Liver (tissue), 3 donors: ENCODE data around the gene KIAA1755.

ENCODE experiments used
- EGR1 ChIP-seq, 2 donors: IDR thresholded peaks; 2 replicates each; pipeline ENCODE4 v1.6.1; 2016 to 2018; ENCODE audit warnings: antibody characterized with exemption in 2 of 2, low read depth in 2 of 2
- GABPA ChIP-seq, 2 donors: IDR thresholded peaks in 1 of 2; conservative IDR thresholded peaks in 1 of 2; 2 replicates each; pipeline ENCODE4 v1.6.1; 2016; ENCODE audit warnings: antibody characterized with exemption in 2 of 2, mild to moderate bottlenecking in 1 of 2, moderate library complexity in 1 of 2
- HNF4A ChIP-seq, 2 donors: conservative IDR thresholded peaks; 2 replicates each; pipeline ENCODE4 v1.6.1; 2016; ENCODE audit warnings: antibody characterized with exemption in 2 of 2, mild to moderate bottlenecking in 2 of 2
- HNF4G ChIP-seq: IDR thresholded peaks from 2 replicates; pipeline ENCODE4 v1.6.1; 2016; ENCODE audit warnings: antibody characterized with exemption
- JUND ChIP-seq, 2 donors: IDR thresholded peaks; 2 replicates each; pipeline ENCODE4 v1.6.1; 2016; ENCODE audit warnings: antibody characterized with exemption in 2 of 2
- RAD21 ChIP-seq, 2 donors: IDR thresholded peaks; 2 replicates each; pipeline ENCODE4 v1.6.1; 2016; ENCODE audit warnings: antibody characterized with exemption in 2 of 2, mild to moderate bottlenecking in 2 of 2
- YY1 ChIP-seq: IDR thresholded peaks from 2 replicates; pipeline ENCODE4 v1.6.1; 2016; ENCODE audit warnings: antibody characterized with exemption, mild to moderate bottlenecking
- TF ChIP-seq, protein P1 (sequence below): fragments of 150-350 bp; IDR thresholded peaks from 2 replicates; pipeline ENCODE4 v1.5.1; 2017; ENCODE audit warnings: improper control_type of control experiment, low read depth, low read length; ENCODE audit not compliant: missing input control
- TF ChIP-seq, protein P2 (sequence below): IDR thresholded peaks from 2 replicates; pipeline ENCODE4 v1.6.1; 2016; ENCODE audit warnings: antibody characterized with exemption
- TF ChIP-seq, protein P3 (sequence below): IDR thresholded peaks from 2 replicates; pipeline ENCODE4 v1.6.1; 2016; ENCODE audit warnings: antibody characterized with exemption, mild to moderate bottlenecking
- TF ChIP-seq, protein P4 (sequence below): IDR thresholded peaks from 2 replicates; pipeline ENCODE4 v1.6.1; 2016; ENCODE audit warnings: antibody characterized with exemption
- donor health status: healthy.
- donor health status: healthy.

DNA sequence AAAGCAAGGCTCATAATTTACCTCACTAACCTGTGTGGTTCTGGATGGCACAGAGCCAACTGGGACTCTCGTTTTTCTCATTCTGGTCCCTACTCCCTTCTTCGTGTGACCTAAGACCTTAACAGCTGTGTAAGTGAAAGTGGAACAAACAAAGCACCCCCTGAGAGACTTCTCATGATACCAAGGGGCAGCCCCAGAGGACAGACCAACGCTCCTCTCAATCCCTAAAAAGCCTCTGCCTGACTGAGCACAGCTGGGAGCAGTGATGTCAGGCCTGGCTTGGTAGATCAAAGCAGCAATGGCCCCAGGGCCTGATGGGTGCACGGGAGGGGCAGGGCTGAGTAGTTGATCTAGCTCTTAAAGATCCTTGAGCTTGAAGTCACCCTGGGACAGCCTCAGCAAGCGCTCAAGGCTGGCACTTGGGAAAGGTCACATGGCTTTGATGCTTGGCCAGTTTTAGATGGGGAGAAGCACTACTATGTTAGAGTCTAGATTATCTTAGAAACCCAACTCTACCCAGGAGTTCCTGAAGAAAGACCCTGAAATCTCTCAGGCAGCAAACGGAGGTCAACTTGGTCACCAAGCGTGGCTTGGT is 79.2 kb downstream of the KIAA1755 start:
- TF ChIP-seq, protein P1, sequence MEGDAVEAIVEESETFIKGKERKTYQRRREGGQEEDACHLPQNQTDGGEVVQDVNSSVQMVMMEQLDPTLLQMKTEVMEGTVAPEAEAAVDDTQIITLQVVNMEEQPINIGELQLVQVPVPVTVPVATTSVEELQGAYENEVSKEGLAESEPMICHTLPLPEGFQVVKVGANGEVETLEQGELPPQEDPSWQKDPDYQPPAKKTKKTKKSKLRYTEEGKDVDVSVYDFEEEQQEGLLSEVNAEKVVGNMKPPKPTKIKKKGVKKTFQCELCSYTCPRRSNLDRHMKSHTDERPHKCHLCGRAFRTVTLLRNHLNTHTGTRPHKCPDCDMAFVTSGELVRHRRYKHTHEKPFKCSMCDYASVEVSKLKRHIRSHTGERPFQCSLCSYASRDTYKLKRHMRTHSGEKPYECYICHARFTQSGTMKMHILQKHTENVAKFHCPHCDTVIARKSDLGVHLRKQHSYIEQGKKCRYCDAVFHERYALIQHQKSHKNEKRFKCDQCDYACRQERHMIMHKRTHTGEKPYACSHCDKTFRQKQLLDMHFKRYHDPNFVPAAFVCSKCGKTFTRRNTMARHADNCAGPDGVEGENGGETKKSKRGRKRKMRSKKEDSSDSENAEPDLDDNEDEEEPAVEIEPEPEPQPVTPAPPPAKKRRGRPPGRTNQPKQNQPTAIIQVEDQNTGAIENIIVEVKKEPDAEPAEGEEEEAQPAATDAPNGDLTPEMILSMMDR: no peak
- no peak for TF ChIP-seq EGR1 (IDR thresholded peaks at IDR 0.05; ENCODE audit: low read depth in 2 of 2)
- TF ChIP-seq, protein P2, sequence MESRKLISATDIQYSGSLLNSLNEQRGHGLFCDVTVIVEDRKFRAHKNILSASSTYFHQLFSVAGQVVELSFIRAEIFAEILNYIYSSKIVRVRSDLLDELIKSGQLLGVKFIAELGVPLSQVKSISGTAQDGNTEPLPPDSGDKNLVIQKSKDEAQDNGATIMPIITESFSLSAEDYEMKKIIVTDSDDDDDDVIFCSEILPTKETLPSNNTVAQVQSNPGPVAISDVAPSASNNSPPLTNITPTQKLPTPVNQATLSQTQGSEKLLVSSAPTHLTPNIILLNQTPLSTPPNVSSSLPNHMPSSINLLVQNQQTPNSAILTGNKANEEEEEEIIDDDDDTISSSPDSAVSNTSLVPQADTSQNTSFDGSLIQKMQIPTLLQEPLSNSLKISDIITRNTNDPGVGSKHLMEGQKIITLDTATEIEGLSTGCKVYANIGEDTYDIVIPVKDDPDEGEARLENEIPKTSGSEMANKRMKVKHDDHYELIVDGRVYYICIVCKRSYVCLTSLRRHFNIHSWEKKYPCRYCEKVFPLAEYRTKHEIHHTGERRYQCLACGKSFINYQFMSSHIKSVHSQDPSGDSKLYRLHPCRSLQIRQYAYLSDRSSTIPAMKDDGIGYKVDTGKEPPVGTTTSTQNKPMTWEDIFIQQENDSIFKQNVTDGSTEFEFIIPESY: no peak
- no peak for TF ChIP-seq RAD21 (IDR thresholded peaks at IDR 0.05)
- TF ChIP-seq YY1: no peak
- TF ChIP-seq GABPA (IDR thresholded peaks at IDR 0.05 in 1 of 2, conservative IDR thresholded peaks at IDR 0.05 in 1 of 2): no peak
- TF ChIP-seq, protein P3, sequence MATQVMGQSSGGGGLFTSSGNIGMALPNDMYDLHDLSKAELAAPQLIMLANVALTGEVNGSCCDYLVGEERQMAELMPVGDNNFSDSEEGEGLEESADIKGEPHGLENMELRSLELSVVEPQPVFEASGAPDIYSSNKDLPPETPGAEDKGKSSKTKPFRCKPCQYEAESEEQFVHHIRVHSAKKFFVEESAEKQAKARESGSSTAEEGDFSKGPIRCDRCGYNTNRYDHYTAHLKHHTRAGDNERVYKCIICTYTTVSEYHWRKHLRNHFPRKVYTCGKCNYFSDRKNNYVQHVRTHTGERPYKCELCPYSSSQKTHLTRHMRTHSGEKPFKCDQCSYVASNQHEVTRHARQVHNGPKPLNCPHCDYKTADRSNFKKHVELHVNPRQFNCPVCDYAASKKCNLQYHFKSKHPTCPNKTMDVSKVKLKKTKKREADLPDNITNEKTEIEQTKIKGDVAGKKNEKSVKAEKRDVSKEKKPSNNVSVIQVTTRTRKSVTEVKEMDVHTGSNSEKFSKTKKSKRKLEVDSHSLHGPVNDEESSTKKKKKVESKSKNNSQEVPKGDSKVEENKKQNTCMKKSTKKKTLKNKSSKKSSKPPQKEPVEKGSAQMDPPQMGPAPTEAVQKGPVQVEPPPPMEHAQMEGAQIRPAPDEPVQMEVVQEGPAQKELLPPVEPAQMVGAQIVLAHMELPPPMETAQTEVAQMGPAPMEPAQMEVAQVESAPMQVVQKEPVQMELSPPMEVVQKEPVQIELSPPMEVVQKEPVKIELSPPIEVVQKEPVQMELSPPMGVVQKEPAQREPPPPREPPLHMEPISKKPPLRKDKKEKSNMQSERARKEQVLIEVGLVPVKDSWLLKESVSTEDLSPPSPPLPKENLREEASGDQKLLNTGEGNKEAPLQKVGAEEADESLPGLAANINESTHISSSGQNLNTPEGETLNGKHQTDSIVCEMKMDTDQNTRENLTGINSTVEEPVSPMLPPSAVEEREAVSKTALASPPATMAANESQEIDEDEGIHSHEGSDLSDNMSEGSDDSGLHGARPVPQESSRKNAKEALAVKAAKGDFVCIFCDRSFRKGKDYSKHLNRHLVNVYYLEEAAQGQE: no peak
- TF ChIP-seq, protein P4, sequence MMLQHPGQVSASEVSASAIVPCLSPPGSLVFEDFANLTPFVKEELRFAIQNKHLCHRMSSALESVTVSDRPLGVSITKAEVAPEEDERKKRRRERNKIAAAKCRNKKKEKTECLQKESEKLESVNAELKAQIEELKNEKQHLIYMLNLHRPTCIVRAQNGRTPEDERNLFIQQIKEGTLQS: no peak
- no peak for TF ChIP-seq HNF4G
- no peak for TF ChIP-seq HNF4A (conservative IDR thresholded peaks at IDR 0.05)
- TF ChIP-seq JUND (IDR thresholded peaks at IDR 0.05): no peak
